Erythroblast (primary cell): ENCODE measurements around the gene OLA1.

Experiments used
- GATA1 ChIP-seq: IDR thresholded peaks from 2 replicates; pipeline ENCODE4 v1.6.1; 2011; ENCODE audit warnings: low read depth, mild to moderate bottlenecking, control low read depth, low read length, moderate library complexity
- POLR2A ChIP-seq: IDR thresholded peaks from 2 replicates; pipeline ENCODE4 v1.6.1; 2011; ENCODE audit warnings: mild to moderate bottlenecking, low read length

GRCh38 chr2:174180726-174181236 is 67.6 kb downstream of the OLA1 start:
- TF ChIP-seq POLR2A (no peak), GATA1 (no peak)
